Stimulated activated CD4-positive, alpha-beta T cell treated with anti-CD3 and anti-CD28 coated beads, TNF-alpha, amount 100 ng/mL, for 1 hour (primary cell): ENCODE measurements around the gene NR5A2.

Experiments
- DNase-seq, 3 donors: peaks; one replicate each; pipeline ENCODE4 v3.0.0-alpha.2; 2020; ENCODE audit warnings: low read depth in 3 of 3, low spot score in 1 of 3

Gene NR5A2

DNA sequence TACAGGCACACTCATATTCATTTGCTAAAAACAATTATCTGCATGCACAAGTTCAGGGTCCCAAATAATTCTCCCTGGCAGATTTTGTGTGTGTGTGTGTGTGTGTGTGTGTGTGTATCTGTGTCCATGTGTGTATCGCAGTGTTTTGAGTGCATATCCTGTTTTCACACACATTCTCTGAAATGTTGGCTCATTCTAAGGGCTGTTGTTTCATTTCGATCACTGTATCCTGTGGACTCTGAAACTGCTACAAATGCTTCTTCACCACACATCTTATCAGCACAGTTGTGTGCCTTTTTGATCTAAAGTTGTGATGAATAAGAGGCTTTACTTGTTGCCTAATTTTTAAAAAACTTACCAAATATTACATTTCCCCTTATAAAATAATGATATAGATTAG lies 34.6 kb downstream of the NR5A2 start:
- DNase-seq: no peak

DNA sequence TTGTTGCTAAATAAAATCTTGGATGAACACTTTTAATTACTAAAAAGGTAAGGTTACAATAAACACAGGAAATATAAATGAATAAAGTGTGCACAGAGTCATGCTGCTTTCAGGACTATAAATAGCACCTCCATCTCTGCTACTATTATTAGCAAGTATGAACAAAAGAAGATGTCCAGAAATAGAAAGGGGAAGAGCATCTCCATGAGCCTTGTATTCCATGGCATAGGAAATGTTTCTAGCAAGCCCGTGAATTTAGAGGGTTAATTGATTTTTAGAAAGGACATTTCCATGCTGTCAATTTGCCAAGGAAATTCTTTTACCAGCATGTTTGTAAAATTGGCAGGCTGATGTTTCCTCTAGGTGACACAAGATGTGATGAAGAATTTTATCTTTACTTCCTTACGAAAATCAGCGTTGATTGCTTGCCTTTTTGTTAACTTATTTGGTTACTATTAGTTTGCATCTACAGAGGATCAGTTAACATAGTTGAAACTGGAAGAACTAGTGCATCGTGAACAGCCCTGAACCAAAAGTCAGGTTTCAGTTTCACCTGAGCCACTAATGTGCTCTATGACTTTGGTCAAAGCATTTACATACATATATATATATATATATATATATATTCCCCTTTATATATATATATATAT lies 45.3 kb downstream of the NR5A2 start:
- no peak for DNase-seq

GRCh38 chr1:200073286-200073637 lies 45.8 kb downstream of the NR5A2 start:
- DNase-seq: no peak

GRCh38 chr1:200075522-200075921 lies 48.0 kb downstream of the NR5A2 start:
- no peak for DNase-seq

DNA sequence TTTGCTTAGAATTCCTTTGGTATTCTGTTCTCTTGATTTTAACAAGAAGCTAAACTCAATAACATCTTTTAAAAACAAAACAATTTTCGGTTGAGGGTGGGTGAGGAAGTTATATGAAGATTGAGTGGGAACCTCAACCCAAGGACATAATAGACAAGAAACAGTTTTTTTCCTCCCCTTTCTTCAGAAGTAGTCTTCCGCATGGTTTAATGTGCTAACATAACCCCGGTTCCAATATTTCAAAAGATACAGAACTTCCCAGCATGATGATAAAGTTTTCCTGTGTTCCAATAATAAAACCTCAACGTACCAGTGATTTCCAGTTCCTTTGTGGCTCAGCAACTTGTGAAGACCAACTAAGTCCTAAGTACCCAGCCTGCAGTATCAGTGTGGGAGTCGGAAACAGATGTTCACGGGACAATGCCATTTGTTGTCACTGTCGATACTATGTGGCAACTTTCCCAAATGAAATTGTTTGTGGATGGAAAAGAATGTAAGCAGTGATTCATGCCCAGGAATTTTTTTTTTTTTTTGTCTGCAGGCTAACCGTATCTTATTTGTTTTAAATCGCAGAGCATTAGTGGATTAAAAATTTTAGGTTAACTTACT lies 48.5 kb downstream of the NR5A2 start:
- DNase-seq: no peak

DNA sequence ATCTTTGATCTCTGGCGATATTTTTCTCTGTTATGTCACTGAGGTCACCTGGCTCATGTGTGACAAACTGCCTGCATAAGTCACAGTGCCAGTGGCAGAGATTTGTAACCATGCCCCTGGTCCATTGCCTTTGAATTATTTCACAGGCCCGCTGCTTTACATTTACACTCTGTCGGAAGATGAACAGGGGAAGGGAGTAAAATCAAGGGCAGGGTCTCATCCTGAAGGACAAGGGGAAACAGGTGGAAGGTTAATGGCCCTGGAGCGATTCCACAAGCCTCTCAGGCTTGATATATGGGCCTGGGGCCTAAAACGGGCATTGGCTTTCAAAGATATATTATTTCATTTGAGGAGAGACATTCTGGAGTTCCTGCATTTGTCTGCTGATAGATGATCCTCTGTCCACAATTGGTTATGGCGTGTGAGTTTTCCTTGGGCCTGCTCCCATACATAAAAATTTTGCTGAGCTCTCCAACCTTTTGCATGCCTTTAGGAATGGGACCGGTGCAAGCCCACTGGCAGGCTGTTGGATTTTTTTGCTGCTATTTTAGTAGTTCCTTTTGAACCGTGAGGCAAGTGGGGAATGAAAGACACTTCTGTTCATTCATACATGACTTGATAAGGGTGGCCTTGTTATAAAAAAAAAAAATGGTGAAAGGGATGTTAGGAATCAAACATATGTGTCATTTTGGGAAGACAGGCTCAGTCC lies 51.9 kb downstream of the NR5A2 start:
- no peak for DNase-seq

- no peak for DNase-seq
Observed at GRCh38 chr1:200081151-200081968, 53.9 kb downstream of the NR5A2 start.

DNA sequence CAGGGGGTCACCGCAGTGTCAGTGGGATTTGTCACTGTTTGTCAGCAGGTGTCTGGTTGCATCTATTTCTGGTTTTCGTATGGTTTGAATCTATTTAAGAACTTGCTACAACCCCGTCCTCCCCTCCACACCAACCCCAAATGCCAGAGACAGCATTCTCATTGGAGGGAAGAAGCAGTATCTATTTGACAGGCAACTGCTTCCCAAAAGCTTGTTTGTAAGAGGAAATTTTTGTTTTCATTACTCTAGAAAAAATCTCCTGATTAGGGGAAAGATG lies 54.4 kb downstream of the NR5A2 start:
- DNase-seq: no peak

DNA sequence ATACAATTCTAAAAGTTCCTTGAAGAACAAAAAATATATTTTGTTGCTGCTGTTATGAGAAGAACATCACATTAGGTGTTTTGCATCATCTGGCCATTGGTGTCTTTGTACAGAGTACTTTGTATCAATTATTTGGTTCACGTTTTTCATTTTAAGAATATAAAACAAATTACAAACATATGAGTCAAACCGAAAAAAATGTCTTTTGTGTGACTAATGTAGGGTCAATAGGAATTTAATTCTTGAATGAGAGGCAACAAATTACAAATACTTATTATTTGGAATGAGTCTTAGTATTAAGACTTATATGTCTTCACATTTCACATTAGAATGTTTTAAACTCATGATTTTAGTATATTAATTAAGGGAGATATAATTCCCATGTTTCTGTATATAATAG lies 54.8 kb downstream of the NR5A2 start:
- no peak for DNase-seq

DNA sequence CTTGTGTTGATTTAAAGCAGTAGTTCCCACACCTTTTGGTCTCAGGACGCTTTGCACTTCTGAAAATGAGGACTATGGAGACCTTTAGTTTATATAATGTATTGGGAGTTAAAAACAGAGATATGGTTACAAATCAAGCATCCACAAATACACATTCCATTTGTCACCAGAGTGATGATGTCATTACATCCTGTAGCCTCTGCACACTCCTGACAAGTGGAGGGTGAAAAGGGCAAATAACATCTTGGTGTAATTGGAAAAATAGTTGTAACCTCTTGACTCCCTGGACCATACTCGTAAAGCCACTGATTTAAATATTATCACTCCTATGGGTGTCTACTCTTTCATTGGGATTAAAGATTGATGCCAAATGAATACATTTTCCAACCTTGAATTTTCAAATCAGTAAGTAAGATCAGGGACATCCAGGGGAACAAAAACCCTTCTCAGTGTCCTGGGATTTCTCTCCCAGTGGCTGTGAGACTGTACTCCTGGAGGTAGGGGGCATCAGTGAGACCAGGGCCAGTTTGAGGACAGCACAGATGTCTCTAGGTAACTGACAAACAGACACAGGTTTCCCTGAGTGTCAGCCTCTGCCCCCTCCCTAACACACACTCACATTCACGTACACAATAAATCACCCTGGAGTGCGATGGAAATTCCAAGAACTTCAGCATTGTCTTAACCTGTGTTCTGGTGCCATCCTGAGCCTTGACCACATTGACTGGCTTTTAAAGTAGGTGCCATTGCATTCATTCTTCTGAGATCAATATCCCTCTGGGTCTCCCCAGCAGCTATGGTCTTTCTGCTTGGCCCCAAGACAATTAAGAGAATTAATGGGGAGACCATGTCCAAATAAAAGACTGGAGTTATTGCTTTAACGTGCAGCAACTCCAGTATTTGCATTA lies 63.0 kb downstream of the NR5A2 start:
- no peak for DNase-seq

GRCh38 chr1:200095057-200095577 lies 67.6 kb downstream of the NR5A2 start:
- no peak for DNase-seq

DNA sequence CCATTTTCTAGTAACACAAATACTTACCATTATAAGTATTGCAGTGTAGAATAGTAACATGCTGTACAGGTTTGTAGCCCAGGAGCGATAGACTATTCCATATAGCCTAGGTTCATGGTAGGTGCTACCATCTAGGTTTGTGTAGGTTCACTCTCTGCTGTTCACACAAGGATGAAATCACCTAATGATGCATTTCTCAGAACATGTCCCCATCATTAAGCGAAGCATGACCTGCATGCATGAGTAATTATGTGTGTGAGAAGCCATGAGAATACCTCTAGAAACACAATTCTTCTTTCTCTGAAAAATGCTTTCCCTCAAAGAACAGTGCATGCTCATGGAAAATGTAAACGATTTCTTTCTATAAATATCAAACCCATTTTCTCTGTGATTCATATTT lies 69.3 kb downstream of the NR5A2 start:
- no peak for DNase-seq

DNA sequence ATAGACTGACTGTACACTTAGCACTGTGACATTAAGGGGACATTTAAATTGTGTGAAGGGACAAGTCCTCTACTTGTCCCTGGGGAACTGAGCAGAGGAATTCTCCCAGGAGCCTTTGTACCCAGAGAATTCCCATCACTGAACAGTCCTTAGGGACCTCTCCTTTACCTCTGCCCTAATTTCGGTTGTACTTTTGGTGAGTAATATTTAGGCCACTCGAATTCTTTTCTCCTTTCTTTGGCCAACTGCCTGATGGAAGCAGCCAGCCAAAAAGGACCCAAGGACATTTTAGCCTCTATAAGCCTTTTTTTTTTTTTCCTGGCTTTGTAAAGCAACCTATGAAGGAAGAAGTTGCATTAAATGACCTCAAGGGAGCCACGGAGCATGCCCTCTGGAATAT lies 71.5 kb downstream of the NR5A2 start:
- DNase-seq: no peak

DNA sequence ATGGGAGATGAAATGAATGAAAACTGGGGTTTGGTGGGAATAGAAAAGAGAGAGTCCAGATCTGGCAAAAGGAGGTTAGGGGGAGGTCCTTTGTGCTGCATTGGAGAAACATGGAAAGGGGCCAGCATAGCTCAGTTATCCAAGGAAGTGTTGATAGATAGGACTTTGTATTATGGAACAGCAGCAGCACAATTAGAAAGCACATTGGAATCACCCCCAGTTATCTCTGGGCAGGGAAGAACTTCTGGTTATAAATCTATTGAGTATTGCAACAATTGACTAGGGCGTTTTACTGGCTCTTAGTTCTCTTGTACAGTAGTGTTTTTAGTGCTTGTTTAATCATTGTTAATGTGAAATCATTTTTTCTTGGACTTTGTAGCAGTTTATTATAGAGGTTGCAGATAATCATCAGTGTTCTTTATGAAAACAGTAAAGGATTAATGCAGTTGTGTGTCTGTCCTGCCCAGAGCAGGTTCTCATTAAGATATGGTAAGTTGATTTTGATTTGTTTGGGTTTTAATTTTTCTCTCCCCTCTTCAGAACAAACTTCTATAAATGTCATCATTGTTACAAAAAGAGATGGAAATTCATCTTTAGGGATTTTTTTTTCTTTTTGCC lies 76.6 kb downstream of the NR5A2 start:
- DNase-seq: no peak

GRCh38 chr1:200107004-200107470 lies 79.5 kb downstream of the NR5A2 start:
- no peak for DNase-seq

DNA sequence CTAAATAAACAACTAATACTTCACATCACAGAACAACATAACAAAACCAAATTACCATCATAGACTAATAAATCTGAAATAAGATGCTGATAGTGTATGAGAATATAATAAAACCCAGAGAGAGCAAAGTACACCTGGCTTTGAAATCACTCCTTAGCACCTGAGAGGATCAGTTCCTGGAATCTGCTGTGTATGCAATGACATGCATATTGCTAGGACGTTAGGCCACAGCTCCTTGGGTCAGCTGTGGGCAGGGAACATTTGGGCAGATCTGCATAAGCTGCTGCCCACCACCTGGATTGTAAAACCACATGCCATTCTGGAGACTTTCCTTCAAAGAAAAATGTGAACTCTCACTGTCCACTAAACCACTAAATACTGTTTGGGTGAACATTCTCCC lies 81.1 kb downstream of the NR5A2 start:
- no peak for DNase-seq

- no peak for DNase-seq
Observed at GRCh38 chr1:200112290-200112689, 84.8 kb downstream of the NR5A2 start.

DNA sequence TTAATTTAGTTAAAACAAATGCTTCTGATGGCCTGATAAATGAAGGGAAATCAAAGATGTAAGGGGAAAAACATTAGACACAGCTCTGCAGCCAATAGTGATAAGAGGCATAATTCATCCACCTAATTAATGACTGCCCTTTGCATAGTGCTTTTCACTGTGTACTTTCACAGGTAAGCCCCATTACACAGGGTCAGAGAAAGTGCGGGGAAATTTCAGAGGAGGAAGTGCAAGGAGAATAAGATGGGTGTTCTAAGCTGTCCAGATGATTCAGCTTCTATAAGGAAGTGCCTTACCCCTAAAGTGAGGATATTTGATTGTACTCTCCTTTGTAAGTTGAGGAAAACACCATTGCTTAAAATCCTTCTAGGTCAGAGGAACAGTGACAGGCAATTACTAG lies 88.0 kb downstream of the NR5A2 start:
- no peak for DNase-seq

DNA sequence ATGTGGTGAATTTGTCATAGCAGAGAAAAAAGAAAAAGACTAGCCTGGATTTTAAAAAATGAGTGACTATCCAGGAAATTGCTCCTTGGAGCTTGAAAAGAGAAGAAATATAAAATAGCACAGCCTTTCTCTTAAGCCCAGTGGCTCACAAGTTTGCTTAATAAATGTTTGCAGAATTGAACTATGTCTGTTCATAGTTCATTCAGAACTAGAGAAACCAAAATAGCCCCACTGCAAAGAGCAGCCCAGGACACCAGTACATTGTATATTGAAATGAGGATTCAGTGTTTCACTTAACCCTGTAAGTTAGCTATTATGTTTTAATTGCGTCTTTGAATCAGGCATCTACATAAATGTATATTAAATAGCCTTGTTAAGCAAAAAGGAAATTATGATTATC lies 88.8 kb downstream of the NR5A2 start:
- no peak for DNase-seq

DNA sequence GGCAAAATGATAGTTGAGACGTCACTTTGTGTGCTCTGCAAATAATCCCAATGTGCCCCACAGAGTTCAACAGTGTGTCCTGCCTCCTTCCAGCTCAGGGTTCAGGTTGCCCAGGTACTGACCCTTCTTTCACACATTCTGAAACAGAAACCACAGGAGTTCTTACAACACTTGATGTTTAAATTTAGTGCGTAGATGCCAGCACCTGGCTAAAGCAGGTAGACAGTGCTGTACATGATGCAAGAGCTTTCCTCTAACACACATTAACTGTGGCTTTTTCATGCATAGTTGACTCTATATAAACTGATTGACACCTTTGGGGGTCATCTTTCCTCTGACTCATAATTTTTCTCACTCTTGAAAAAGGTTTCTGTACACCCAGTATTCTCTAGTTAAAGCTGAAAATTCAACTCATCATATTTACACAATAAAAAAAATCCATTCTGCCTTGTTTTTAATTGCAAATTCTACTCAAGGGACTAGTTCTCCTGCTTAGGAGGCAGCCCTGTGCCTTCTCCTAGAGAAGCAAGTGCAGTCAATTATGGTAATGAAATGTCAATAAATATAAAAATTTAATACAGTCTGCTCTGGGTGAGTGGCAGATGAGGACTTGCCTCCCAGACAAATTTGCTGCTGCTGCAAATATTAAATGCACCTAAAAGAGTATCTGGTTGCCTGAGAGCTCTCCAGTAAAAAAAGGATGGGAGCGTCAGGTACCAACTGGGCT lies 91.4 kb downstream of the NR5A2 start:
- DNase-seq: no peak
